GM12875 (cell line): ENCODE measurements around the gene SSH2.

Source experiments
- H3K4me3 ChIP-seq: one replicate; pipeline ENCODE4 v1.5.1; 2011; ENCODE audit warnings: low read depth, low read length, control low read depth
- TF ChIP-seq, protein P1 (sequence below): IDR thresholded peaks from 2 replicates; pipeline ENCODE4 v1.5.1; 2011; ENCODE audit warnings: low read depth, mild to moderate bottlenecking, control low read depth, inconsistent platforms, low read length, moderate library complexity, borderline replicate concordance; ENCODE audit not compliant: insufficient read depth

The SSH2 gene

DNA sequence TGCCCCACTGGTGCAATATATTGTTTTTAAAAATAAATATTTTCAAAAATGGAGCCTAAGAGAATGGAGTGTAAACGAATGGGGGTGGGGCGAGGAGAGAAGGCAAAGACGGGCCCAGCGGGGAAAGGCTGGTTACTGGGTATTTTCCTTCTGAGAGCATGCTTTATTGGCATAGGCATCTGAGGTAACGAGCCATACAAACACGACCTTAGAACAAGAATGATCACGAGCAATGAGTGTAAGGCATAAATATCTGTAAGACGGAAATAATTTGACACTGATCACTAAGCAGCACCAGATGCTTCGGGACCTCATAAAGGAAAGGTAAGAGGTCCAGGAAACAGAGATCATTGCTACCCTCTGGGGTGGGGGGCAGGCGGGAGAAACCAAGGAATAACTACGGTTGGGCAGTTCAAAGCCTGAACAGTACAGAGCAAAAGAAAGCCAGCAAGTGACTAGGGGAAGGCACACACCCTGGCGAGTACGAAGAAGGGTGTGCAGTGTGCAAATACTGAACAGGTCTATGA lies 959 bp downstream of the SSH2 start:
- H3K4me3 ChIP-seq: peak overlapping the region; percentile 74
- TF ChIP-seq, protein P1, sequence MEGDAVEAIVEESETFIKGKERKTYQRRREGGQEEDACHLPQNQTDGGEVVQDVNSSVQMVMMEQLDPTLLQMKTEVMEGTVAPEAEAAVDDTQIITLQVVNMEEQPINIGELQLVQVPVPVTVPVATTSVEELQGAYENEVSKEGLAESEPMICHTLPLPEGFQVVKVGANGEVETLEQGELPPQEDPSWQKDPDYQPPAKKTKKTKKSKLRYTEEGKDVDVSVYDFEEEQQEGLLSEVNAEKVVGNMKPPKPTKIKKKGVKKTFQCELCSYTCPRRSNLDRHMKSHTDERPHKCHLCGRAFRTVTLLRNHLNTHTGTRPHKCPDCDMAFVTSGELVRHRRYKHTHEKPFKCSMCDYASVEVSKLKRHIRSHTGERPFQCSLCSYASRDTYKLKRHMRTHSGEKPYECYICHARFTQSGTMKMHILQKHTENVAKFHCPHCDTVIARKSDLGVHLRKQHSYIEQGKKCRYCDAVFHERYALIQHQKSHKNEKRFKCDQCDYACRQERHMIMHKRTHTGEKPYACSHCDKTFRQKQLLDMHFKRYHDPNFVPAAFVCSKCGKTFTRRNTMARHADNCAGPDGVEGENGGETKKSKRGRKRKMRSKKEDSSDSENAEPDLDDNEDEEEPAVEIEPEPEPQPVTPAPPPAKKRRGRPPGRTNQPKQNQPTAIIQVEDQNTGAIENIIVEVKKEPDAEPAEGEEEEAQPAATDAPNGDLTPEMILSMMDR: no peak

DNA sequence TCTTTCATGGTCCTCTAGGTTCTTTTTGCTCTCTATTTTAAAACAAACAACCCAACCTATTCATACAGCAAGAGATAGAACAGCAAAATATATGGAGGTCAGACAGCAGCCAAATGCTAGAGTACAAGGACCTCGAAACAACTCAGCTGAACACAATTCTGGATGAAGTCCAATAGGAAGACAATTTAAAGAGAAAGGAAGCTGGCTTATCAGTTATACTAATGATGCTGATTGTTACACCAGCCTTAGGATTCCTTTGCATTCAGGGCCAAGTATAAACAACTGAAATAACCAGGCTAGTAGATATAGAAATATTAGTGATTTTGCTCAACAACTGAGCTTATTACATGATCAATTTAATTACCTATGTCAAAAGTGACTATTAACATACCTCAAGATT lies 2.5 kb downstream of the SSH2 start:
- TF ChIP-seq, protein P1: no peak
- H3K4me3 ChIP-seq: no peak overlapping the region

DNA sequence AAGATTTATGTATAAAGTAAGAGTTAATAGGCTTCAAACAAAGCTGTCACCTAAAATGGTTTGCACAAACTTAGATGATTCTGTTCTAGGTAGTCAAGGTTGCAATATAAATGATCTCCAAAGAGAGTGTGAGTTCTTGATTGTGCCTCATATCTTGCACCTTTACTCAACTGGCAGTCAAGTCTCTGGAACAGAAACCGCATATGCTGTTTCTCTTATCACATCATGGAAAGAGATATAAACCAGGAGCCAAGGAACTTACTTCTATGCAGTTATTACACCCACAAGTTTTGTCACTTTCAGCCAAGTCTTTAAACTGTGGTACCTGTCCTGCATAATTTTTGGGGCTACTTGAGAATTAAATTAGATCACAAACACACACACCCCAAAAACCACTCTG lies 5.2 kb downstream of the SSH2 start:
- TF ChIP-seq, protein P1: no peak
- H3K4me3 ChIP-seq: no peak overlapping the region

DNA sequence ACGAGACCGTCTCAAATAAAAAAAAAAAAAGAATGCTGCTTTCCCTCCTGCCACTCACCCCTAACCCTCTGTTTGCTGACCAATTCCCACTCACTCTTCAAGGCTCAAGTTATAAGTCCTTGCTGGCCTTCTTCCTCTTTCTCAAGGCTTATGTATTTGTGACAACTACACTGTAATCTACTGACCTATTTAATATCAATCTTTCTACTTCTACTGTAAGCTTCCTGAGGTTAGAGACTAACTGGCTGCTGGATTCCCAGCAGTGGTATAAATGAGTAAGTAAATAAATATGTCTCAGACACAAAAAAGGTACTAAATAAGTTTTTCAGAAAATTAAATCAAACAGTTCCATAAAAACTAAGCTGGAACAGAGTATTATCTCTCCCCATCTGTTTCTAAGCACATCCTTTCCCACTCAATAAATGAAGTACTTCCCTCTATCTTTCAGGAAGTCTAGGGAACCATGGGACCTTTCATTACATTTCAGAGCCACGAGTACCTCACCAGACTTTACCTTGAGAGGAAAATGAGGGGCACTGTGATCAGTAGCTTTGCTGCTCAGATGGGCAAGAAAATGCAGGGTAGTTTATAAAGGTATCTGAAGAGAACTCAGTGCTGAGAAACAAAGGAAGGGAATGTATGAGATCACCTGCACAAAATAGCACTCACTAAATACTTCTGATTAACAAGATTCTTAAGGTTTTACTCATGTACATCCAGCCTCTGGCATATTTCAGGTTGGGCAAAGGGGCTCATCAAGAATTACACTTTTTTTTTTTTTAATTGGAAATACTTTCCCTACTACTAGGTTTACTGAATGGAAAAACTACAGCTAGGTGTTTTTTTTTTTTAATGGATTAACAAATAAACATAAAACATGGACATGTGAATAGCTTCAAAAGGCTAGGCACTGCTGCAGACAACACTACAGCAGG lies 10.8 kb downstream of the SSH2 start:
- no peak overlapping the region for H3K4me3 ChIP-seq
- TF ChIP-seq, protein P1: no peak

DNA sequence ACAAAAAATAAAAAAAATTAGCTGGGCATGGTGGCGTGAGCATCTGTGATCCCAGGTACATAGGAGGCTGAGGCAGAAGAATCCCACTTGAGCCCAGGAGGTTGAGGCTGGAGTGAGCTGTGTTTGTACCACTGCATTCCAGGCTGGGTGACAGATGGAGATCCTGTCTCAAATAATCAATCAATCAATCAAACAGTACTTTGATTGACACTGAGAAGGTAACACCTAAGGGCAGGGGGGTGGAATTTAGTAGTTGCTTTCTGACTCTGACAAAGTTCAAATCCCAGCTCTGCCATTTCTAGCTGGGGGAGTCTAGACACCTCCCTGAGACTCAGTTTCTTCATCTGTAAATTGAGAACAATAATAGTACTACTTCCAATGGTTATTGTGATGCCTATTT lies 12.0 kb downstream of the SSH2 start:
- TF ChIP-seq, protein P1: no peak
- no peak overlapping the region for H3K4me3 ChIP-seq

DNA sequence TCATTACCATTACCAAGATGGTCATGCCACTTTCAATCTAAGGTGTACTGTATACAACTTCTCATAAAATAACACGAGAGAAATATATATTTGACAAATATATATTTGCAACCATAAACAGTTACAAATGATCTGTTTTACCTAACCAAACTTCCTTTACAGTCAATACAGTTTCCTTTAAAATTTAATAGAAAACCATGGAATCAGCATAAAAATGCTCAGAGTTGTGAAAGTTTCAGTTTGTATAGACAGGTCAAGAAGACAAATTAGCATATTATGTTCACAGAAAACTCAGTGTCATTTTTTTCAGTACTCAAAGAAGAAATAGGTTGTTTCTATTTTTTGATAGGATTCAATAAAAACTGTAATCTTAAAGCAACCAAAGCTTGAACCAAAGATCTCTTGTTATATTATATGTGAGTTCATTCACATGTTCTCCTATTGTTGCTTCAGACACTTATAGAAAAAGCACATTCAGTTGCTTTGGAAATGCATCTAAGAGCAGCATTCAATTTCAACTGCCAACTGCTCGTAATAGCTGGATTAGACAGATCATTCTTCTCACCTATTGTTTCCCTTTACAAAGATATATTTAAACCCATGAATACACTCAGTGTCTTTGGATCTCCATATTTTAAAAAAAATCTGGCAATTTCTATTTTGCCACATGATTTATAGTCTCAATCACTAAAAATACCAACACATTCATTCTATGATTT lies 15.1 kb downstream of the SSH2 start:
- TF ChIP-seq, protein P1: no peak
- H3K4me3 ChIP-seq: no peak overlapping the region

DNA sequence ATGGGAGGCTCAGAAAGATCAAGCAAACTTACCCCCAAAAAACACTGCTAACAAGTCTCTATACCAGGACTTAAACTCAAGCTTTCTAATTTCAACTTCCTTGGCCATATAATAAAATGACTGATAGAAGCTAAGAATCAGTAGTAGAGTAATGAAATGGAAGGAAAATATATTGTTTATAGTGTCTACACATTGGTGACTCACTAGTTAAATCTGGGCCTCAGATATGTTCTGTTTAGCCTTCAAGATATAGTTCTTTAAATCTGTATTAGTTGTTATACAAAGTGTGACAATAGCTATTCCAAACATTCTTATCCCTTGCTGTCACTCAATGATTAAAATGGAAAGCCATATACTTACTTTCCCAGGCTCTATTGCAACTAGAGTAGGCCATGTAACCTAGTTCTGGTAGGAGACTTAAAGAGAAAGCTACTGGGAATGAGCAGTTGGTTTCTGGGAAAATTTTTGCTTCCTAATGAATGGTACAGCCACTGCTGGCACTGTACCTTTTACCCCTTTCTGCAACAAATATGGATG lies 18.3 kb downstream of the SSH2 start:
- TF ChIP-seq, protein P1: no peak
- no peak overlapping the region for H3K4me3 ChIP-seq
